NCI-H82 treated with DMSO at 0.1 percent for 48 hours (cell line): ENCODE results near the gene CIROP.

Experiments used
- DNase-seq: peaks from one replicate; lab custom pipeline; 2025; ENCODE audit not compliant: unreplicated experiment; lab: John Stamatoyannopoulos, UW

Gene CIROP

DNA sequence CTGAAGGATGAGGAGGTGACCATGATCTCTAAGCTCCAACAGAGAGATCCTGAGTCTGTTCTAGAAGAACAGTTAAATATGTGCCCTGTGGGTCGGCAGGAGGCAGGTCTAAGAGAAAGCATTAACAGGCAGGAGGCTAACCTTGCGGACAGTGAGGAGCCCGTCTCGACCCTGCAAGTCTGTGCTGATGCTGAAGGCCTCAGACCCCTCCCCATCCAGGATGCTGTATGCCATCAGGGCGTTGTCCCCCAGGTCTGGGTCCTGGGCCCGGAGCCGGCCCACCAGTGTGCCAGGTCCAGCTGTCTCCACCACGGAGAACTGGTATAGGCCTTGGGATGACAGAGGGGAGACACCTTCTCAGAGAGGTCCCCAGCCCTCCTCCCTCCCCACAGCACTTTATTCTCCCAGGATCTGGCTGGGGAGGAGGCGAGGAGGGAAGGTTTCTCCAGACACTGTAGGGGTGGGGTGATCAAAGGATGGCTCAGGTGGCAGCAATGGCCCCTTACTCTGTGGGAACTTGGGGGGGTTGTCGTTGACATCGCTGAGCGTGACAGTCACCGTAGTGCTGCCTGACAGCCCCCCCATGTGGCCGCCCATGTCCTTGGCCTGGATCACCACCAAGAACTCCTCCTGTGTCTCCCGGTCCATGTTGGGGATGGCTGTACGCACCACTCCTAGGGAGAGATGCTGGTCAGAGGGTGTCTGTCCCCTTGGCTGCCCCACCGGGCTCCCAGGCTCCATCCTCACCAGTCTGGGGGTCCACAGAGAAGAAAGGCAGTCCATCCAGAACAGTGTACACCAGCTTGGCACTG, 50.6 kb downstream of the CIROP start:
- no peak for DNase-seq

DNA sequence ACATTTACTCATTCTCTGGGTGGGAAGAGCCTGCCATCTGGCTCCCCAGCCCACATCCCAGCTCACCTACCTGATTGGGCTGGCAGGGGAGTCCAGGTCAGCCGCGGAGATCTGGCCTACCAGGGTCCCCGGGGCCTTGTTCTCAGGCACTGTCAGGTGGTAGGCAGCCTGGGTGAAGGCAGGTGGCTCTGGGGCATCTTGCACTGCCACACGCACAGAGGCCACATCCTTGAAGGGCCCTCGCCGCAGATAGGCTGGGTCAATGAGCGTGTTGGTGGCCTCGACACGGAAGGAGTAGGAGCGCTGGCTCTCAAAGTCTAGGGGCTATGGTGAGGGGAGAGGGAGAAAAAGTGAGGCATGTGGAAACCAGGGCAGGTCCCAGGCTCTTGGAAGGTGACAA, 51.4 kb downstream of the CIROP start:
- DNase-seq: no peak

DNA sequence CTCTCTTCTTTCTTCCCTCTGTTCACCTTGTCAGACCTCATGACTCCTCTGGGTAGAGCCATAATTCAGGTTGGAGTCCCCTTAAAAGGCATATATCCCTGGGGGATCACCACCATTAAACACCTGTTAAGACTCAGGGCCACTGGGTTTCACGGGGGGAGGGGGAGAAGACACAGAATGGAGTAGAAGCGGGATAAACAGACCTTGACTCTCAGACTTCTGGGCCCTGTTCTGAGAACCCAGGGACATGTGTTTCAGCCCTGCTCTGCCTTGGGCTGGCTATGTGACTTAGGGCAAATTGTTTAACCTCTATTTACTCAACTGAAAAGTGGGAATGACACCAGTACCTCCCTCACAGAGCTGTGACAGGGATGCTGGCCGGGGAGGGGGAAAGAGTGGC, 52.1 kb downstream of the CIROP start:
- no peak for DNase-seq

DNA sequence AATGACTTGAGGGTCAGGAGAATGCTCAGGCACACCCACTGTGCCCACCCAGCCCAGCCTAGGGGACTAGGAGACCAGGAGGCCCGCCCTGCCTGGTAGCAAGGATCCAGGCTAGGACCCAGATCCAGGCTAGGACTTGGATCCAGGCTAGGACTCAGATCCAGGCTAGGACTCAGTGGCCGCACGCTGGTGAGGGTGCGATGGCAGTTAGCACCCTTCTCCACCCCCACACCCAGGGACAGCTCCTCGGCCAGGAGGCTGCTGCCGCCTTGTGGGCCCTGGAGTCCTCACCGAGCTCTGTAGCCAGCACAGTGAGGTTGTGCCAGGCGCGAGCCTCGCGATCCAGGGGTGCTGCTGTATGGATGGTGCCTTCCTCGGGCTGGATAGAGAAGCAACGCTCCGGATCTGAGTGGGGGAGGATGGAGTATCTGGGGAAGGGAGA, 52.6 kb downstream of the CIROP start:
- DNase-seq: no peak

DNA sequence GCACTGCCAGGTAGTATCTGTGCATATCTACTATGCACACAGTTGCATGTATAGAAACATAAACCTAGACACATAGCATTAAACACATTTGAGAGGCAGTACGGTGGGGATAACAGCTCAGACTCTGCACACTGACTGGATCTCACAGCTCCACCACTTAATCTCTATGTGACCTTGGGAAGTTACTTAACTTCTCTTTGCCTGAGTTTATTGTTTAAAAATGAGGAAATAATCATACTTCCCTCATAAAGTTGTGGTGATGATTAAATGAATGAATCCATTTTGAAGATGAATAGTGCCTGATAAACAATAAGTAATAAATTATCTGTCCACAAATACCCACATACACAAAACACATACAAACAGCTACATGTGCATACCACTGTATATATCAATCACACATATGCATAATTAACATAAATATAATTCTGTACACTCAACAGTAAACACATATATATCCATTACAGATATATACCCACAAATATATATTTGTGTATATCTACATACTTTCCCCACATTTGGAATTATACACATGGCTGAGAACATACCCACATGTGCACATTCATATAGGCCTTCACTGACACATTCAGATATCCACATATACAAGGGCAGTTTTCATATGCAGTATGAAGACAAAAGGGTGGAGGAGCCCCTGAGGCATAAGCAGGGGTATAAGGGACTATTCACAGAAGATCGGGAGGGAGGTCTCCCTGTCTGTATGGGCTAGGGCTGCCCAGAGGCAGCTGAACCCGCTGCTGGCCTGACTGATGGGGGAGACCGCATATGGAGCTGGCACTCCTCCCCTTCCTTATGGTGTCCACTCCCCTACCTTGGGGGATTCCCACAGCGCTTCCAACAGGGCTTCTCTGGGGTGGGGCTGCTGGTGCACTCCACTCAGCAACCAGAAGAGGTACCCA, 53.4 kb downstream of the CIROP start:
- no peak for DNase-seq
